ENCODE data around the gene ARHGEF40.
A peak's percentile ranks its signal among the peaks of the same experiment; 100 is the strongest.

The ARHGEF40 gene

DNA sequence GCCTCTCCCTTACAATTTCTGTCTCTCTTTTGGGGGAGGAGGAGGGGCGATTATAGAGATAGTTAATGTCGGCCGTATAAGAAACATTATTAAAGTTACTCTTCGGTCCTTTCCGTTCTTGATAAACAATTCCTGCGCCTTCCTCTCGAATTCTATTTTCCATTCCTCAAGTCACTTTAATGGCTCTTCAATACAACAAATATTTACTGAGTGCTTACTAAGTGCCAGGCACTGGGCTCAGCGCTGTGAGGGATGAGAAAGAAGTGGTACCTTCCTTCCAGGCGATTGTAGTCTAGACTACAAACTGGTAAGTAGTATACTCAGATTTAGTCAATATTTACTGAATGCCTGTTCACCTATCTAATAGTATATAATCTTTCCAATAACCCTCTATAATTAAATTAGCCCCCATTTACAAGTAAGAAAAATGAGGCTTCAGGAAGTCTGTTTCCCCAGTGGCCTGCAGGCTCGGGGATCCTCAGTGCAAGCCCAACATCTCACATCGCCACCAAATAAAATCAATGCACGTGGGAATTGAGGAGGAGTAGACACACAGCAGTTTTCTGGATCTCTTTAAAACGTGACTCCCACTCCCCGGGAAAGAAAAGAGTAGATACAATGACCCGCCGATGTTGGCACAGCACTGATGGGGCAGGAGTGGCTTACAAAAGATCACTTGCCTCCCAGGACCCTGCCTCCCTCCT lies 28.9 kb downstream of the ARHGEF40 start:
- peak; percentile 50 for DNase-seq

DNA sequence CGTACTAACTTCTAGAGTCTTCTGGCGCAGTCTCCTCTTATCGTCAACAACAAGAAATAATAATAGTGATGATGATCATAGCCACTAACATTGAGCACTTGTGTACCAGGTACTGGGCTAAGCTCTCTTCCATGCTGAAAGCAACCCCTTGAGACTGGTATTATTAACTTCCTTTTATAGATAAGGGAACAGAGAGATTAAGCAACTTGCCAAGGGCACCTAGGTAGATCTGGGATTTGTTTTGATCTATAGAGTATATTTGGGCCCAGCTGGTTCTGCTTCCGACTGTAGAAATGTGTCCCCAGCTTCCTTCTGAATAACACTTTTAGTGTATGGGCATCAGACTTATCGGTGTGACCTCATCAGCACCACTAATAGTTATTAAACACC lies 29.5 kb downstream of the ARHGEF40 start:
- DNase-seq = no peak

DNA sequence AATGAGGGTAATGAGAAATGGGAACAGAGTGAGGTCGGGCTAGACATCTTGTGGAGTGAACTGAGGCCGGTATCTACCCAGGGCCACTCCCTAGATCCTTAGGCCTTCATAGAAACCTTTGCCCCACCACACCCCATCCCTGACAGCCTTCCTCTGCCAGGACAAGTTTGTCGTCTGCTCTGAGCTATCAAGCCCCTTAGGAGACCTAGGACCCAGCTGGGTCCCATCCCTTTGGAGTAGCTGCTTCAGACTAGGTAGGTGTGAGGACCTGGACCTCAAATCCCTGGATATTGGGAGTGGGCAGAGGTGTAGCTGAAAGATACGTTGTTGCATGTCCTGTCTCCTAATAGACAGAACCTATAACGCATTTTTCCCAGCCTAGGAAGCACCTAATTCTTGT lies 30.8 kb downstream of the ARHGEF40 start, which contains the start of gene TMEM253:
TSS of gene TMEM253 (plus strand) at position 136 of the 400 bp plus-strand sequence. CDS start 278 bp downstream, outside the sequence.
- DNase-seq = no peak

DNA sequence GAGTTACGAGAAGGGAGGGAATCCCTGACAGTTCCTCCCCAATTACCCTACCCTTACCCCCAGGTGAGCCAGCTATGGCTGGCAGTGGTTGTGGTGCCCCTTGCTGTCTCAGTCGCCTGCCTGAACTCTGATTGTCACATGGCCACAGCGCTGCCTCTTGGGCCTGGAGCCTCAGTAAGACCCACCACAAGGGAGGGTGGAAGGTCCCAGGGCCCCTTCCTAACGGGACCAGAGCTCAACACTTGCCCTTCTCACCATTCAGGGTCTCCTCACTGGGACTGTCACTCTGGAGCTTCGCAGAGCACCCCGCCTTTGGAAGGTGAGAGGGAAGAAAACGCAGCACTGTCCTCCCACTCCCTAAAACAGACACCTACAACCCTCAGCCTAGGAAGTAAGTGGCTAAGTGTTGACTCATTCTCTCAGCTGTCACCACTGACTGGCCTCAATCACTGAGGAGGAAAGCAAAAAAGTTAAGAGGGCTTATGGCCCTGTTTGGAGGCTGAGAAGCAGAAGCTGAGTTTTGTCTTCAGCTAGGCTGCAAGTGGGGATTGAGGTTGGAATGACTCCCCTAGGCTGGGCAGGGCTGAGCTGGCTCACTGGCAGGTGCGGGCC lies 31.8 kb downstream of the ARHGEF40 start:
- DNase-seq = no peak

DNA sequence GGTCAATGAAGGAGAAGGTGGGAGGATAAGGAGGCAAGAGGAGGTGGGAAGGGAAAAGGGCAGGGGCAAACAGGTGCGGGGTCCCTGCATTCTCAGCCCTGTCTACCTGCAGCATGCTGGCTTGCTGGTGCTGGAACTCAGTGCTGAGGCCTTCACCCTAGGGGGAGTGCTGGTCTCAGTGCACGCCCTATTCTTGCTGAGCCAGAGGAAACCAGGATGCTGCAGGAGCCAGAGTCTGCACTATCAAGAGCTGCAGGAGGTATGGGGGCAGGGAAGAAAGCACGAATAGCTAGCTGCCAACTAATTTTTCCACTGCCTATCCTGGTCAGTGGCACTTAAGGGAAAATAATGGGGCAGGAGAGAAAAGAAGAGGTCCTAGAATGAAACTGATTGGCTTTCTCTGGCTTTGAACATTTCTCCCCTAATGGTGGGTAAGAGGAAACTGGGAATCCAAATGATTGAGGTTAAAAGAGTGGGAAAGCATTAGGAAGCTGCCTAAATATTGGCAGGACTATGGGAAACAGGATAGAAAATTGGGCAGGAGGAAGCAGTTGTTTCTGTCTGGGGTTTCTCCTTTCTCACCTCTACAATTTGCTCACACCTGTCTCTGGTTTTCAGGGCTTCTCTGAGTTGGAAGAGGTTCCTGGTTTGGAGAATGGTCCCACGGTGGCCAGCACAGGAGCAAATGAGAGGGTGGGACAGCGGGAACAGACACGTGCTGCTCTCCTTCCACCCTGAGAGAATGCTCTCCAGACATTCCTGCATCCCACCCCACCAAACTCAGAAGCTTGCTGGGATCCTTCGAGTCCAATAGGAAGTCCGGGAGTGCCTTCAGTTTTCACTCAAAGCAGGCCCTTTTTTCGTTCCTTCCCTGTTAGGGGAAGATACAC lies 32.7 kb downstream of the ARHGEF40 start:
- DNase-seq = peak; percentile 64

DNA sequence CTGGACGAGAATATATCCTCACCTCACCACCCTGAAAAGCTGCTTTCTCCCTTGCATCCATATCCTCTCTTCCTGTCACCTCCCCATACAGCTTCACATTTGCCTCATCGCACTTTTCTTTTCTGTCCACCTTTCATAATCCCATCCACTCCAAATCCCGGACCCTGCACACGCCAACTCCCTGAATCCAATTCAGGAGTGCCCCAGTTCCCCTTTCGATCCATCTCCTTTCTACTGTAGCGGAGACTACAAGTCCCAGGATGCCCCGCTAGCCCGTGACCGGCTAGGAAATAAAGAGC lies 33.3 kb downstream of the ARHGEF40 start:
- DNase-seq = no peak

DNA sequence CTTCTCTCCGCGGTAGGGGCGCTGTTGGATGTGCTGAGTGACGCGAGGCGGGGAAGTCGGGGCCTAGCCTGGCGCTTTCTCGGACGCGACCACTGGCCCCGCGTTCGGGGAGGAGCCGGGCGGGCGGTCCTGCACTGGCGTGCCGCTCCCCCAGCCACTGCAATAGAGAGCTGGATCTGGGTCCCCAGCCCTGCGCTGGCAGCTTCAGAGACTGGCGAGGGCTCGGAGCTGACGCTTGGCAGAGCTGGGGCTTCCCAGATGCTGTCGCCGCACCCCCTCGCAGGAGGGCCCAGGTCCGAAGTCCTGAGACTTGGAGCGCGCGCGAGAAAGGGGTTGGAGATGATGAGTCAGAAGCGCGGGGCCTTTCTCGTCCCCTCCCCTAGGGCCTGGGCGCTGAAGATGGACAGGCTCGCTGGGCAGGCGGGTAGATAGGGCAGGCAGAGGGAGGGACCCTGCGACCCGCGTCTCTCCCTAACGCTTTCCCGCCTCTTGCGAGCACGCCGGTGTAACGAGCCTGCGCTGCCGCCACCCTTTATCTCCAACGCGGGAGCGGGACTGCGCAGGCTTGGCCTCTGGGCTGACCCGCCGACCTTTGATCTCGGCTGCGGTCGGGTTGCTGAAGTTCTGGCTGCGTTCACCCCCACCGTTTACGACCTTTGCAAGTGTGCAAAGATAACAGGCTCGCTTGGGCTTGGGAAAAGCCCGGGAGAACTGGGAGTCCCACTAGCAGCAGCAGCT lies 33.8 kb downstream of the ARHGEF40 start:
- peak; percentile 98 for DNase-seq

DNA sequence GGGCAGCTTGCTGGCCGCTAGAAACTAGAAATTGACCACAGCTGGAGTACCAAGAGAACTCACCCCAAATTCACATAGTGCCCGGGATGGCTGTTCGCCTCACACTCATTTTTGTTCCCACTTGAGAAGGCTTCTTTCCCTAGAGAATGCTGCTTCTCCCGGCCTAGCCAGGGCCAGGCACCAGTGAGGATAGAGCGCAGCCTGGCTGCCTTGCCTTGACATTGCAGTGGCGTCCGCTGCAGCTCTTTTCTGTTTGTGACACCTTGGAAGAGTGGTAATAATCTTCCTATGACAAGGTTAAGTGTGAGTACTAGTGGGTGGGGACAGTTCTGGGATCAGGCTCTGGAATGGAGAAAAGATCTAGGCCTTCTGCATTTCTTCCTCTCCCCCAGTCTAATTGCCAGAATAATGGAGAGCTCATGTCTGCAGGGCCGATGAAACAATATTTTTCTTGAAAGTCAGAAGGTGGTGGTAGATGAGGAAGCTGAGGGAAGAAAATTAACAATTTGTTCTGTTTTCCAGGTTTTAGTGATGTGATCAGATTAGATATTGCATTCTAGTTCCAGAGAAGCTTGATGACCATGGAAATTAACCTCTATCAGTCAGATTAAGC lies 34.5 kb downstream of the ARHGEF40 start:
- peak; percentile 93 for DNase-seq

DNA sequence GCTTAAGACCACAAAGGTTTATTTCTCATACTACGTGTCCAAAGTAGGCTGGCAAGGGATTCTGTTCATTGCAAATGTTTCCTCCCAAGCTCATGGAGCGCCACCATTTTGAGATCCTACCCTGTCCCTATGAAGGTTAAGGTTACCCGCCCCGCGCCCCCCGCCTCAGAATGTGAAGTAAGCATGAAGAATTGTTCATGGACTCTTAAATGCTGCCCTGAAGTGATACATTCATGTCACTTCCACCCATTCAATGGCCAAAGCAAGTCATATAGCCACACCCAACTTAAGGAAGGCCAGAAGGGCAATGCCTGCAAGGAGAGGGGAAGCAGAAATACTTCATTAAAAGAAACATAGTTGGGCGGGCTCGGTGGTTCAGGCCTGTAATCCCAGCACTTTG lies 35.0 kb downstream of the ARHGEF40 start:
- DNase-seq = no peak

DNA sequence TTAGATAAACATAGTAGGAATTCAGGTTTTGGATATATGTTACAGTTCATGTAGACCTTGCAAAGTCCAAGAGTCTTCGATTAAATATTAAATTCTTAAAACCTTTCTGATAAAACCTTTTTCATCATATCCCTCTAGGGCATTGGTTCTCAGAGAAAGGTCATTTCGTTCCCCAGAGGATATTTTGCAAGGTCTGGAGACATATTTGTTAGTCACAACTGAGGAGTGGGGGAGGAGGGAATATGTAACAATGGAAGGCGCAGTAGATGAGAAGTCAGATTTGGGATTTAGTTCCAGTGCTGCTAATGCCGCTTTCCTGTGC lies 36.0 kb downstream of the ARHGEF40 start:
- no peak for DNase-seq

DNA sequence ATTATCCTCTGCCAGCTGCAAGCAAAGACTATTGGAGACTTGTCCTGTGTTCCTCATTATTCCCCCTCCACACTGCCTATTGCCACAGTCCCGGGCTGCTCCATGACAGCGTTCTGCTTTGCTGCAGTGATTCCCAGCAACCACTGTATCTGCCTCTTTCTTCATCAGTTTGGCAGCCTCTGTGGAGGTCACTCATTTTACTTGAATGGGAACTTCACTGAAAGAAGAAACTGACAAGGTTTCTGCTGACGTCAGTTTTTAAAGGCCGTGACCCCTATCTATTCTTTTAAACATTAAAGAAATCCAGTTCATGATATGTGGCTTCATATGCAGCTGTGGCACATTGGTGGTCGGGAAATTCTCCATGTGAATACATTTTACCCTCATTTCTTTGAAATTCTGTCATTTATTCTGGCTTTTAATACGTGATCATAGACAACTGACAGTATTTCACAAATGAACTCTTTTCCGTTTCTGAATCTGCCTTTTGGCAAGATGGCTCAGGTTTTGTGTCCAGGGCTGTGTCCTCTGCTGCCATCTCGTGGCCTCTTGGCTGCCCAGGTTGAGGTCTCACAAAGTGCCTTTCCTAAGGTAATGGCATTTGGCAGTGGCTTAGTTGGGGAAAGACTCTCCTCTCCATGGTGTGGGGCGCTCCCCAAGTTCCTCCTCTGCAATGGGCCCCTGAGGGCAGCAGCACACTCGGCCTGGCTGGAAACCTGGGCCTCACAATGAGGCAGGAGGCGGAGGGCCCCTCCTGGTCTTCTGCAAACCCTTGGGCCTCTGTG lies 36.6 kb downstream of the ARHGEF40 start:
- DNase-seq = peak; percentile 84

DNA sequence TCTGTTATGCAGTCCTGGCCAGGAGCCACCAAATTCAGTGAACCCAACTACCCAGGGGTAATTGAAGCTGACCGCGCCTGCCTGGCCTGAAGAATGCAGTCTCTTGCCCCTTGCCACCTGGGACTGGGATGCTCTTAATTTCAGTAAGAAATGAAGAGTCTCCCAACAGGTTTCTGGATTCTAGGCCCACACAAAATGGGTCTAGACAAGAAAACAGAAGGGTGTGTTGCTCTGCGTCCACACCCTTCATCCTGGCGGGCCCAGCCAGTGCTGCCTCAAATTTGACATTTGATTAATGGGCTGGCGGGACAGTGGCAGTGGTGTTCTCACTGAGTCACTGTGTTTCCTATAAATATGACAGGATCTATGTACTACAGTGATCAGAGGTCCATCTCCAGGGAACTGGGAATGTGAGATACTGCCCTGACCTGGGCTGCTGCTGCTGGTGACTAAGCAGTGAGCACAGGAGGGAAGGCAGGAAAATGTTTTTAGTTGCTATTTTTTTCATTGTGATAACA lies 37.2 kb downstream of the ARHGEF40 start:
- DNase-seq = no peak

DNA sequence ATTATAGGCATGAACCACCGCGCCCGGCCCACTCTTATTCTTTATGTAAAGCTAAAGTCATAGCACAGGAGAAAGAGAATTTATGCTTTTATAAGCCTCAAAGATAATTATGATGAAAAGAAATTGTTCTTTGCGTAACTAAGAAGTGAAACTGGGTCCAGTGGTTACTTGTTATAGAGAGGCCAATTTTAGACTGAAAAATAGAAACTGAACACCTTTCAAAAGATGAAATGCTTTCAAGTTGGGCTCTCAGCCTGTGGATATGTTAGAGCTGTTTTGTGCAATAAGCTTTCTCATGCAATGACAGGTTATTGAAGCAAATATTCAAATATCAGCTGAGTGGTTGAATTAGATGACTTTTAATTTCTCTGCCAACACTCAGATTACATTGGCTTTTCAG lies 38.7 kb downstream of the ARHGEF40 start:
- no peak for DNase-seq

DNA sequence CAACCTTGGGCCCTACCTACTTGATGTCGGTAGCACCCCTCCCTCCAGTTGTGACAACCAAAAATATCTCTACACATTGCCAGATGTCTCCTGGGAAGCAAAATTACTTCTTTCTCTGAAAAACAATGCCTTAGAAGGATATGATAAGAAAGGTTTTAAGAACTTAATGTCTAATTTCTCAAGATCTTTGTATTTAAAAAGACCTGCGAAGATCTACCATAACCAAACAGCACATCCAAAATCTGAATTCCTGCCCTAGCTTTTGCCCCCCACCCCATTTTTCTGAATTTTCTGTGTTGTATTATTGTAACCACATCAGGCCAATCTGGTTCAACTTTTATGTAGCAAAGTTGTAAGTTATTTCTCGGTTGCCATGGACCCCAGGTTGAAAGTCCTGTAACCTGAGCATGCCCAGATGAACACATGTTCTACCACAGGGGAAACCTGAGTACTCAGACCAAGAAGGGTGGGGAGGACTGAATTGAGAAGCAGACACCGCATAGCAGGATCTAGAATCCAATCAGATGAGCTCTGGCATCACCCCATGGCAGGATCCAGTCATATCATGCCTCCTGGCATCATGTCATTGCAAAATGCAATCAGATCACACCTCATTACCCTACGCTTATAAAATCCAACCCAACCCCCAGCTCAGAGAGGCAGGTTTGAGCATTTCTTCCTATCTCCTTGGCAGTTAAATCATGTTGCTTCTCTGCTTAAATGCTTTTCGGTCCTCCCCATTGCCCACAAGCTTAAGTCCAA lies 39.5 kb downstream of the ARHGEF40 start:
- DNase-seq = peak; percentile 8

DNA sequence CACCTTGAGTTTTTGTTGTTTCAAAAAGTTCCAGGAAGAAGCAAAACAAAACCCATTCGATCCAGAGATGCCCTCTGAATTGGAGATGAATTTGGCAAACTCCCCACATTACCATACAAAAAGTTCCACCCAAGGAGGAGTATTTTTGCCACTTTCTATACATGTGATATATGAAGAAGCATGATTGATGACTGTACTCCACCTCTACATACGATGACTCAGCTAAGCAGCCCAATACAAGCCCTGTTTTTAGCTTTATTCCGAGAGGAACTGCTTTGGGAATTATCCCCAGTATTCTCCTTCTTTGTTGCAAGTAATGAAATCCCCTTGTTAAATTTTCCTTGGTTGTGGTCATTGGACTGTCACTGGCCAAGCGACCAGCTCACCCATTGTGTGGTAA lies 42.2 kb downstream of the ARHGEF40 start:
- no peak for DNase-seq

DNA sequence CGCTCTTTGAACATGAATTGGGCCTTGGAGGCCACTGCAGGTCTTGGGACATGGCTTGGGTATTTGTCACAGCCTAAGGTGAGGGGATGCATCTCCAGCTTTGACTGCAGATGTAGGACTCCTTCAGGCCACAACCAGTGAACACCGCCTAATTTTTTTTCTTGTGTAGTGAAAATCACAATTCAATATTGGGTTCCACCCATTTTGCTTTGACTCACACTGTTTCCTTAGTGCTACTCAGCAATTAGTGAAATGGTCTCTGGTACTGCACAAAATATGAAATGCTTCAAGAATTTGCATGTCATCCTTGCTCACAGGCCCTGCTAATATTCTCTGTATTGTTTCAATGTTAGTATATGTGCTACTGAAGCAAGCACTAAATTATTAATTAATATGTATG lies 43.3 kb downstream of the ARHGEF40 start:
- no peak for DNase-seq

DNA sequence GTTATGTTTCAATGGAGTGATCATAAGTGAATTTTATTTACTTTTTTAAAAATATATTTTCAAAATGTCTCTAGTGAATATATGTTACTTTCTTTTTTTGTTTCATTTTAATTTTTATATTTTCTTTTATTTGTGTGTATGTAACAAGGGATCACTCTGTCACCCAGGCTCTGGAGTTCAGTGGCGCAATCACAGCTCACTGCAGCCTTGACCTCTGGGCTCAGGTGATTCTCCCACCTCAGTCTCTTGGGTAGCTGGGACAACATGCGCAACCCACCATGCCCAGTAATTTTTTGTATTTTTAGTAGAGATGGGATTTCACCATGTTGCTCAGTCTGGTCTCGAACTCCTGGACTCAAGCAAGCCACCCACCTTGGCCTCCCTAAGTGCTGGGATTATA lies 48.8 kb downstream of the ARHGEF40 start:
- no peak for DNase-seq

DNA sequence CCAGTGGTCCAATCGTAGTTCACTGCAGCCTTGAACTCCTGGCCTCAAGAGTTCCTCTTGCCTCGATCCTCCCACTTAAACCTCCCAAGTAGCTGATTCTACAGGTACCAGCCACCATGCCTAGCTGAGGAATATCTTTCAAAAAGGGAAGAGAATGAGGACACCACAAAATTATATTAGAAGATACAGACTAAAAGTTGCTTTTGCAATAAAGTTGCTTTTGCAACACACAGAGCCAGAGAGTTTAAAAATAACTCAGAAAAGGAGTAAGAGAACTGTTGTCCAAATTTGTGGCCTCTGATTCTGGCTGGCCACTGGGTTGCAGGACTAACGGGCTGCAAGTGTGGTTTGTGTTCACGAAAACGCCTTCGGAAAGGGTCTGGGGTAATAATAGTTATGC lies 50.6 kb downstream of the ARHGEF40 start:
- DNase-seq = no peak

DNA sequence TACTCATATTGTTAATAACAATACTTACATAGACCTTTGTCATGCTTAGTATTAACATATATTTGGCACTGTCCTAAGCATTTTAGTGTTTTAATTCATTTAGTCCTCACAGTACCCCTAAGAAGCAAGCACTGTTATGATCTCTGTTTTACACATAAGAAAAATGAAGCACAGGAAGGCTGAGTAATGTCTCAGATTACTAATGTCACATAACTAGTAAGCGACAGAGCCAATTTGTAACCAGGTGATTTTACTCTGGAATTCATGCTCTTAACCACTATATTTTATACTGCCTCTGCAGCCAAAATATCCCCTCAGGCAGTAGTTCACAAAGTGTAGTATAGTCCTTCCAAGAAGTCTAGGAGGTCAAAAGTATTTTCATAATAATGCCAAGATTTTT lies 51.0 kb downstream of the ARHGEF40 start:
- DNase-seq = no peak

DNA sequence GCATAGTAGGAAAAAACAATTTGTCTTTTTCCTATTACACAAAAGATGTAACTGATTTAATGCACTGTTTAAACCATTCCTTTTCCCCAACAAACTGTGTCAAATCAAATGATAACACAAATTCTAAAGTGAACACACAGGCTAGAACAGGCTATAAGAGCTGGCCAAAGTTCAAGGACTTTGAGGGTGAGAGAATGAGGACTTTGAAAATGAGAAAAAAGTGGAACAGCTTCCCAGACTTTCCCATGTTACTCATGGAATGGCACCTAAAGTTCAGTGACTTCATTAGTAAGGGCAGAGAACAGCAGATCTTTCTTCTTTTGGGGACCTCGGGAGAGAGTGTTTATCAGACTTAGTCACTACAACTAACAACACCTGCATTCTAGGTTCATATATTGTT lies 53.3 kb downstream of the ARHGEF40 start:
- no peak for DNase-seq

DNA sequence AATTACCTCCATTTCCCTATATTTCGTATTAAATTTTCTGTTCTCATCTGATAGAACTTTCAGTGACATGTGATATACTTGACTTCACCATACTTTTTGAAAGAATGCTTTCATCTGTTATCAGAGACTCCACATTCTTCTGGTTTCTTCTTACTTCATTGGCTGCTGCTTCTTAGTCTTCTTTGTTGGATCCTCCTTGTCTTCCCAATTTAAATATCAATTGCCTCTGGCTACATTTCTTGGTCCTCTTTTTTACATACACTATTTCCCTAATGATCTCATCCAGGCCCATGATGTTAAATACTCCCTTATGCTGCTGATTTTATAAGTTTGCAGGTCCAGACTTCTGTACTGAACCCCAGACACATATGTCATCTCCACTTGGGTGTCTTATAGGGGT lies 63.8 kb downstream of the ARHGEF40 start:
- no peak for DNase-seq

All from NCI-H69 (cell line).